Heart left ventricle (tissue), 16 donors: Measurements from ENCODE around the gene CLDN1. TPM values are rescaled to one million over a fixed set of nuclear protein-coding genes. Genes with fewer than 3 reads are reported as not detected.
A peak's percentile ranks its signal among the peaks of the same experiment; 100 is the strongest.

Experiments used
- ATAC-seq, 4 donors: fragments of 200-7000 bp; cut with Tn5 transposase; one replicate each; pipeline ENCODE4 v1.9.1; 2020 to 2022; ENCODE audit warnings: moderate library complexity in 4 of 4, mild to moderate bottlenecking in 3 of 4, moderate number of reproducible peaks in 1 of 4
- DNase-seq, 5 donors: peaks; one replicate each; pipeline ENCODE4 v3.0.0-alpha.2; 2020
- H3K27ac ChIP-seq, 12 donors: fragments of 200-600 bp; sonication (generic) in 4 of 12; one replicate each; pipeline versions ENCODE4 v1.5.0 to v1.8.0; 2016 to 2022; ENCODE audit warnings: mild to moderate bottlenecking in 2 of 12
- H3K27me3 ChIP-seq, 9 donors: fragments of 200-600 bp; sonication (generic) in 2 of 9; one replicate each; pipeline versions ENCODE4 v1.5.1 to v1.8.0; 2016 to 2022; ENCODE audit warnings: mild to moderate bottlenecking in 3 of 9
- H3K36me3 ChIP-seq, 9 donors: fragments of 200-600 bp; sonication (generic) in 2 of 9; one replicate each; pipeline versions ENCODE4 v1.5.0 to v1.8.0; 2018 to 2022; ENCODE audit warnings: mild to moderate bottlenecking in 2 of 9
- H3K4me1 ChIP-seq, 12 donors: fragments of 200-600 bp; sonication (generic) in 4 of 12; one replicate each; pipeline versions ENCODE4 v1.5.0 to v1.8.0; 2016 to 2022; ENCODE audit warnings: mild to moderate bottlenecking in 3 of 12
- H3K4me3 ChIP-seq, 12 donors: fragments of 200-600 bp; sonication (generic) in 4 of 12; one replicate each; pipeline versions ENCODE4 v1.5.0 to v1.8.0; 2017 to 2022; ENCODE audit warnings: mild to moderate bottlenecking in 9 of 12, moderate library complexity in 4 of 12
- H3K9me3 ChIP-seq, 12 donors: fragments of 200-600 bp; sonication (generic) in 4 of 12; one replicate each; pipeline versions ENCODE4 v1.5.0 to v1.8.0; 2016 to 2022; ENCODE audit warnings: mild to moderate bottlenecking in 1 of 12
- CTCF ChIP-seq, 12 donors: fragments of 200-600 bp; sonication (generic) in 4 of 12; IDR thresholded peaks; one replicate each; pipeline versions ENCODE4 v1.5.0 to v1.8.0; 2018 to 2022; ENCODE audit warnings: antibody characterized with exemption in 12 of 12, mild to moderate bottlenecking in 5 of 12
- POLR2A ChIP-seq, 2 donors: fragments of 450-650 bp; IDR thresholded peaks; one replicate each; pipeline ENCODE4 v1.6.1; 2017; ENCODE audit warnings: antibody characterized with exemption in 2 of 2, mild to moderate bottlenecking in 2 of 2, moderate library complexity in 2 of 2
- WGBS, 4 donors: extraction: QIAGEN DNeasy Blood & Tissue Kit in 2 of 4; methylation state at CpG; one replicate each; pipeline versions ENCODE4 v1.1.5 to v1.1.7; 2013 to 2018; 5-methylcytosine and 5-hydroxymethylcytosine counted together
- intact Hi-C, 10 donors: fragments of 100-400 bp; cut with DNase I; formaldehyde crosslinking; loops; one replicate each; pipeline versions ENCODE4 v1.11.1 to v1.14.2; 2022
- polyA plus RNA-seq, 2 donors: library from polyadenylated mRNA; stranded (reverse); fragments of 200-250 nt; gene quantifications; one replicate each; pipeline ENCODE4 v1.2.3, GENCODE V29; 2013
- total RNA-seq, 9 donors: library from RNA; depleted of rRNA in 2 of 9; stranded (reverse); fragments of >200 nt in 2 of 9; fragmentation: NEBNext Ultra II Directional in 3 of 9; extraction: Animal tissue kit (Norgen Biotek cat#: 25700) in 3 of 9; gene quantifications; one replicate each; pipeline versions ENCODE4 v1.1.0 to v1.2.4, GENCODE V29; 2016 to 2023
- donor health status: ischemic (EF 13 %, LVEDD 7.1; RV severe dilation, severe dysfunction).
- donor health status: healthy with polysubstance abuse.
- donor health status: DM: no; HTN: yes; CAD: no.
- donor health status: DM: no; HTN: no; CAD: no.
- donor health status: ischemic (EF 25% LVEDD 6.9; RV normal size, moderate dysfunction).
- donor health status: ischemic (EF 25% LVEDD 5.7; RV mildly dilated, moderate dysfunction).
- donor health status: healthy.
- donor health status: DM: yes; HTN: yes; CAD: no.
- donor health status: ischemic (EF 35%, LVEDD 5.7; RV mildly dilated, moderate dysfunction).
- donor health status: nonischemic (EF 11% LVEDD 7.7; RV severe dilation, severe dysfunction).
- donor health status: DM: yes; HTN: yes; CAD: no.
- donor health status: PGD.
- donor health status: ischemic (EF 29% LVEDD 5.4; RV normal size, mild dysfunction).
- donor health status: nonischemic (EF 23%, LVEDD 6.1; RV moderate dilation, normal function).

CLDN1 gene
- total and polyA plus RNA-seq, 11 donors: 0.11 to 45.0 (median 0.26) TPM; not detected in 3

GRCh38 chr3:190337301-190337700 is 15.1 kb upstream of the CLDN1 start:
- Histone ChIP-seq H3K4me3 (no peak overlapping the region), H3K4me1 (peaks cover 0 to 19% (median 0%) of the 10 kb centered on the region in 12 donors), H3K27ac (peak overlapping the region in 1 of 12 donors; percentile 40), H3K9me3 (peaks cover 0 to under 1% (median 0%) of the 10 kb centered on the region in 12 donors), H3K27me3 (no peaks in the 10 kb centered on the region), H3K36me3 (no peaks in the 10 kb centered on the region)
- intact Hi-C loops: no loop called here
- no peak for TF ChIP-seq POLR2A (IDR thresholded peaks at IDR 0.05)
- no peak for TF ChIP-seq CTCF (IDR thresholded peaks at IDR 0.05)
- WGBS, 4 donors: 70 to 85% (median 82%) methylated on average over 5 of the region's 5 CpGs
- ATAC-seq: no peak
- DNase-seq: no peak

- ATAC-seq: peak; percentile 43 to 71 (median 60)
- peak overlapping the region in 5 of 12 donors; percentile 3 to 40 (median 25) for H3K27ac ChIP-seq
Observed at GRCh38 chr3:190336516-190337189, 14.4 kb upstream of the CLDN1 start.

GRCh38 chr3:190333961-190334360 is 11.7 kb upstream of the CLDN1 start:
- H3K36me3 ChIP-seq: no peaks in the 10 kb centered on the region
- H3K27ac ChIP-seq: no peak overlapping the region
- intact Hi-C loops: no loop called here
- WGBS, 4 donors: 48 to 63% (median 57%) methylated on average over 1 of the region's 1 CpG
- H3K4me1 ChIP-seq: peaks cover 0 to 19% (median 0%) of the 10 kb centered on the region in 12 donors
- H3K9me3 ChIP-seq: no peaks in the 10 kb centered on the region
- TF ChIP-seq CTCF (IDR thresholded peaks at IDR 0.05) (no peak), POLR2A (IDR thresholded peaks at IDR 0.05) (no peak)
- H3K4me3 ChIP-seq: no peak overlapping the region
- ATAC-seq: no peak
- H3K27me3 ChIP-seq: no peaks in the 10 kb centered on the region
- no peak for DNase-seq

More at GRCh38 chr3:190336516-190337189, 14.4 kb upstream of the CLDN1 start:
- 48 to 55% (median 54%) methylated on average over 3 of the region's 3 CpGs for WGBS, 4 donors
- Histone ChIP-seq H3K9me3 (no peaks in the 10 kb centered on the region), H3K27me3 (no peaks in the 10 kb centered on the region), H3K4me3 (no peak overlapping the region), H3K36me3 (no peaks in the 10 kb centered on the region), H3K4me1 (peaks cover 0 to 19% (median 0%) of the 10 kb centered on the region in 12 donors)
- intact Hi-C loops: no loop called here
- TF ChIP-seq CTCF (IDR thresholded peaks at IDR 0.05) (no peak), POLR2A (IDR thresholded peaks at IDR 0.05) (no peak)
- no peak for DNase-seq

GRCh38 chr3:190330936-190331734 is 8.9 kb upstream of the CLDN1 start:
- Histone ChIP-seq H3K36me3 (no peaks in the 10 kb centered on the region), H3K4me1 (peaks cover 0 to 11% (median 5%) of the 10 kb centered on the region in 12 donors), H3K27ac (no peak overlapping the region), H3K9me3 (no peaks in the 10 kb centered on the region), H3K4me3 (no peak overlapping the region), H3K27me3 (no peaks in the 10 kb centered on the region)
- 69 to 92% (median 91%) methylated on average over 3 of the region's 3 CpGs for WGBS, 4 donors
- DNase-seq (no peak), ATAC-seq (no peak)
- TF ChIP-seq POLR2A (IDR thresholded peaks at IDR 0.05) (no peak), CTCF (IDR thresholded peaks at IDR 0.05) (no peak)
- intact Hi-C loops: no loop called here
